Stimulated activated CD8-positive, alpha-beta memory T cell treated with anti-CD3 and anti-CD28 coated beads, Interleukin-4, amount 100 ng/mL, for 24 hours (primary cell): Measurements from ENCODE around the gene PIM3.

Source experiments
- DNase-seq: peaks from one replicate; pipeline ENCODE4 v3.0.0-alpha.2; 2020; ENCODE audit warnings: low read depth

Gene PIM3

DNA sequence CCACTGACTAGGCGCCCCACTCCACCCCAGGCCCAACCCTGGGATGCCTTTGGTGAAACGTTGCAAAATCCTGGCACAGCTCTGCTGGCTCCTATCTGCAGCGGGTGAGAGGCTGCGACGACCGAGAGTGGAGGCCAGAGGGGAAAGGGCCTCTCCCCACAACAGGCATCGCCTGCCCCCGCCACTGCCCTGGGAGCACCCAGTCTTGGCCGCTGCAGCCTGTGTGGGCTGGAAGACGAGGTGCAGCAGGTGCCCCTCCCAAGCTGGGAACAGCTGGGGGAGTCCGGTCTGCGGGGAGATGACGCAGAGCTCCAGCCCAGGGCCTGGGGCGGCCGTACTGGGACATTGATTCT is 4.2 kb upstream of the PIM3 start:
- no peak for DNase-seq

DNA sequence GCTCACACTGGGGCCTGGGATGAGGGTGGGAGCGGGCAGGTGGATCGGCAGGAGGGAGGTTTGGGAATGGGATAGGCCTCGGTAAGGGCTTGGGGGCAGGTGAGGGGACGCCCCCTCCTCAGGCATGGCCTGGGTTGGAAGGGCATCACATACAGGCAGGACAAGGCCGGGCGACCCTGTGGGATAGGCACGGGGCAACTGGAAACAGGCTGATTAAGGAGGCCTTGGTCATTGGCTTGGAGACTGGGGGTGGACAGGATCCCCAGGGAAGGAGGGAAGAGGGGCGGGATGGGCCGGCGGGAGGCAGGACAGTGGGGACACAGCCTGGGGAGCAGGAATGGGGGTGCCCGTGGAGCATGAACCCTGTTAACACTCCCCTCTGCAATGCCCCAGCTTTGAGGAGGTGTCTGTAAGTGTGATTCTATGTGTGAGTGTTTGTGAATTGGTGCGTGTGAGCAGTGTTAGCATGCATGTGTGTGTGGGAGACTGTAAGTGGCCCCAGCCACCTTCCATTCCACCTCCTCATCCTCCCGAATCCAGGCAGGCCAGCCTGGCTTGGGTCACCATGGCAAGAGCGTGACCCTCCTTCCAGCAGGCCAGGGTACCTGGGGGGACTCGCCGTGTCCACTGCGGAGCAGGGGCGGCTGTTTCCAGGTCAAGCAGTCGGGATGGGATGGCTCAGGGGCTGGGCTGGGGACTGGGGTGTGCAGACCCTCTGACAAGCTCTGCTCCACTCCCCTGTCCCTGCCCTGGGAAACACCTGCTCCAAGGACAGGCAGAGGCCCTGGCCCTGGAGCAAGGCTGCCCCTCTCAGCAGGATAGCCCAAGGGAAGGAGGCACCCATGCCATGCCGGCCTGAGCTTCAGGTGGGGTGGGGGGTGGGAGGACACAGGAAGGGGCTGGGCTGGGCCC is 3.4 kb upstream of the PIM3 start:
- no peak for DNase-seq

DNA sequence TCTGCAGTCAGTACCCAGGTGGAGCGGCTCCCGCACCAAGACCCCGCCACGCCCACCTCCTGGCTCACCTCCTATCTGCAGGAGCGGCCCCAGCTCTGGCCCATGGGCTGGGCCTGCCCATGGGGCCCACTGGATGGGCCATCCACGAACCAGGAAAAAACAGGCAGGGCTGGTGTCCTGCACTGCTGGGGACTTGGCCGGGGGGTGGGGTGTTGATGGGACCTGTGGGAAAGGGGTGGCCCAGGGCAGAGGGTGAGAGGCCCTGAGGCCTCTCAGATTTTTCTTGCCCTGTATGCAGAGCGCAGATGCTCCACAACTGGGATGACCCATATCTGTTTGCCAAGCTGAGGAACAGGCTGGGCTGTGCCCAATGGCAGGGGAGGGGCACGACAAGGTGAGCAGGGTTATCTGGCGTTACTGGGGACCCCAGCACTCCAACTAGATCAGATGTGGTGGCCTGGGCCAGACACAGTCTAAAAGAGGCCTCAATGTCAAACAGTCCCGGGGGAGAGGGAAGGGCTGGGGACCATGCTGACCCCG is 2.7 kb upstream of the PIM3 start:
- DNase-seq: no peak

DNA sequence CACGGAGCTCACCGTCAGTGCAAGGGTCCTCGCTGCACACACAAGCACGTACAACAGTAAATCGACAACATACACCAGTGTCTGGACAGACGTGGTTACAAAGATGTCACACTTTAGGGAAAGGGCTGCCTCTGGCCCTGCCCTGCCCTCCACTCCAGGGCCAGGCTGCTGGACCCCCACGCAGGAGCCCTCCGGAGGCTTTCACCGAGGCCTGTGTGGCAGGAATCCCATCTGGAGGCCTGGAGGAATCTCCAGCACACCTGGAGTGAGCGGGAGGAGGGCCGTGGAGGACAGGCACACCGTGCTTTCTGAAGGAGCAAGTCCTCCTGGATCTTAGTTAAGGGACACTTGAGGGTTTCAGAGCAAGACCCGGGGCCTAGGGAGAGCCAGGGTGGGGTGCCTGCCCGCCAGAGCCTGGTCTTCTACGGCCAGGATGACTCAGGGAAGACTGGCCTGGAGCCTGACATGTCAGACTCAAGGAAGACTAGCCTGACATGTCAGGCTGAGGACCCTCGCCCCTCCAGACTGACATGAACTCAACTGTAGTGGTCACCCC is 2.1 kb upstream of the PIM3 start:
- DNase-seq: no peak

DNA sequence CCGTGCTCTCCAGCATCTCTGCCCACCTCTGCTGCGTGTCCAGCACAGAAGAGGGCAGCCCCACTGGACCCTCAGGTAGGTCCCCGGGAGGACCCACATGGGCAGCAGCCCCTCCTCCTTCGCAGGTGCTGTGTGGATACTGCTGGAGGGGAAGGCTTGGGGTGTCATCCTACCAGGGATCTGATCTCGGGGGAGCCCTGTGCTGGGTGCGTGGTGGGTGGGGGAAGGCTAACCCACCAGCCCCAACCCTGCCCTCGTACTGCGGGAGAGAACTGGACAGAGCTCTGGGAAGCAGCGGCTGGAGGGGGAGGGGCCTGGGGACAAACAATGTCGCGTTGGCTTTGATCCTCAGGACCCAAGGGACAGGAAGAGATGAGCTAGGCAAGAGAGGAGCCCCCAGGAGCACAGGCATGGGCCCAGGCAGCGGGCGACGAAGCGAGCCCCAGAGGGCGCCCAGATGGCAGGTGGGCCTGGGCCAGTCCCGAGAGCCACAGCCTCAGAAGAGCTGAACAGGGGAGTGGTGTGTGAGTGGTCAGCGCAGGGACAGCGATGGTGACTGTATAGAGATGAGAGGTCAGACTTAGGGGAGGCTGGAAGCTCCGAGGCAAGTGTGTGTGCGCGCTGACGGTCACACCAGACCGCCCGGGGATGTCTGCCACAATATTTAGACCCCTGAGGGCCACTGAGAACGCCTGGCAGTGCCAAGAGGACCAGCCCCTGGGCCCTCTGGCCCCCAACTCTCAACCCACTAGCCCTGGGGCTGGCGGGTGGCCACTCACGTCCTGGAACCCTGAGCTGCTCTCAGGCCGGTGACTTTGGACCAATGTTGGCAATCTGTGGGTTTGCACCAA is 1.4 kb upstream of the PIM3 start:
- DNase-seq: no peak

DNA sequence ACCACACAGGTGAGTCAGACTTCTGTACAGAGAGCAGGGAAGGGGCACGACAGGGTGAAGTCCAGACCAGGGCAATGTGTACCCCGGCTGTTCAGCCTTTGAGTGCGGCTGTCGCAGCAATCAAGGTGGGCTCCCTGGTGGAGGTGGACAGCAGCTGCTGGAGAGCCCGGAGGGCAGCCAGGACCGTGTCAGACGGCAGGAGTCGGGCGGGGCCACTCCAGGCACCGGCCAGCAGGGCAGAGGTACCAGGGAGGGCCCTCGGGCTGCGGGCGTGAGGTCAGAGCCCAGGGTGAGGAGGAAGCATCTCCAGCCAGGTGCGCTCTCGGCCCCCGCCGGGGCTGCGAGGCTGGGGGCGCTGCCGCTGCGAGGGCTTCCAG is 802 bp upstream of the PIM3 start:
- DNase-seq: no peak

DNA sequence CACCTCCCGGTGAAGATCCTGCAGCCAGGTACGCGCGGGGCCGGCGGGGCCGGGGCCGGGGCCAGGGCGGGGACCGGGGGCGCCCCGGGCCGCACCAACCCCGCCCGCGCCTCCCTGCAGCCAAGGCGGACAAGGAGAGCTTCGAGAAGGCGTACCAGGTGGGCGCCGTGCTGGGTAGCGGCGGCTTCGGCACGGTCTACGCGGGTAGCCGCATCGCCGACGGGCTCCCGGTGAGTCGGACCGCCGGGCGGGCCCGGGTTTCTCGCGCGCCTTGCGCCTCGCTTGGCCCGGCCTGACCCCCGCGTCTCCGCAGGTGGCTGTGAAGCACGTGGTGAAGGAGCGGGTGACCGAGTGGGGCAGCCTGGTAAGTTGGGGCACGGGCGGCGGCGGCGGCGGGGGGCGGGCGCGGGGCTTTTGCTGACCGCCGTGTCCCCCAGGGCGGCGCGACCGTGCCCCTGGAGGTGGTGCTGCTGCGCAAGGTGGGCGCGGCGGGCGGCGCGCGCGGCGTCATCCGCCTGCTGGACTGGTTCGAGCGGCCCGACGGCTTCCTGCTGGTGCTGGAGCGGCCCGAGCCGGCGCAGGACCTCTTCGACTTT is 531 bp downstream of the PIM3 start:
- DNase-seq: no peak

DNA sequence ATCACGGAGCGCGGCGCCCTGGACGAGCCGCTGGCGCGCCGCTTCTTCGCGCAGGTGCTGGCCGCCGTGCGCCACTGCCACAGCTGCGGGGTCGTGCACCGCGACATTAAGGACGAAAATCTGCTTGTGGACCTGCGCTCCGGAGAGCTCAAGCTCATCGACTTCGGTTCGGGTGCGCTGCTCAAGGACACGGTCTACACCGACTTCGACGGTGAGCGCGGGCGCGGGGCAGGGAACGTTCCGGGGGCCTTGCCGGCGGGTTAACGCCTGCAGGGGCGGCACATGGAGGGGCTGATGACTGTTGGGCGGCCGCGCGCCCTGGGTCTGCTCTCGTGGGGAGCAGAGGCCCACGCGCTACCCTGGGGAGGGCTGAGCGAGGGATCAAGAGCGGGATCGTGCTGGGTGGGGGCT is 1.0 kb downstream of the PIM3 start:
- DNase-seq: no peak

DNA sequence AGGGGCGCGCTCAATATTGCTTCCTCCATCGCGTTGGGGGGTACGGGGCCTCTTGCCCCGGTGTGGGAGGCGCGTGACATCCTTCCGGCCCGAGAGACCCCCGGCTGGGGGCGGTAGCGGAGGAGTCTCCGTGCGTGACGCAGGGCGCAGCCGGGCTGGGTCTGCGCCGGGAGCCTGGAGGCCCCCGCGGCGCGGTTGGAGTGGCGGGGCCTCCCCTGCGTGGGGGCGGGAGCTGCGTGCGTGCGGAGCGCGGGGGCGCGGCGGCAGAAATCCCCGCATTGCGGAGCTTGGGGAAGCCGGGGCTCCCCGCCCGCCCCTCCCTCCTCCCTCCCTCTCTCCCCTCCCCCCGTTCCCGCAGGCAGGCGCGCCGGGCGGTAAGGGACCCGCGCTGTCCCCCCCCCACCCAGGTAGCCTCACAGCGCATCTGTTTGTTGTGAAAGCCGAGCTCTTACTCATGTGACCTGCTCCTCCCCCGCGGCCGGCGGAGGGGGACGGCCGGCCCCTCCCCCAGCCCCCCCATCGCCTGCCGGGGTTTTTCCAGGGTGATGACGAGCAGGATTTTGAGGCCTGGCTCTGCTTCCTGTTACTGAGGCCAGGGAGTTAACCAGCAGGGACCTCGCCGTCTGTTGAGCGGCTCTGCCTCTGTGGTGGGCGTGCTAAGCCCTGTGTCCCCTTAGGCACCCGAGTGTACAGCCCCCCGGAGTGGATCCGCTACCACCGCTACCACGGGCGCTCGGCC is 1.6 kb downstream of the PIM3 start:
- peak; percentile 82 for DNase-seq

DNA sequence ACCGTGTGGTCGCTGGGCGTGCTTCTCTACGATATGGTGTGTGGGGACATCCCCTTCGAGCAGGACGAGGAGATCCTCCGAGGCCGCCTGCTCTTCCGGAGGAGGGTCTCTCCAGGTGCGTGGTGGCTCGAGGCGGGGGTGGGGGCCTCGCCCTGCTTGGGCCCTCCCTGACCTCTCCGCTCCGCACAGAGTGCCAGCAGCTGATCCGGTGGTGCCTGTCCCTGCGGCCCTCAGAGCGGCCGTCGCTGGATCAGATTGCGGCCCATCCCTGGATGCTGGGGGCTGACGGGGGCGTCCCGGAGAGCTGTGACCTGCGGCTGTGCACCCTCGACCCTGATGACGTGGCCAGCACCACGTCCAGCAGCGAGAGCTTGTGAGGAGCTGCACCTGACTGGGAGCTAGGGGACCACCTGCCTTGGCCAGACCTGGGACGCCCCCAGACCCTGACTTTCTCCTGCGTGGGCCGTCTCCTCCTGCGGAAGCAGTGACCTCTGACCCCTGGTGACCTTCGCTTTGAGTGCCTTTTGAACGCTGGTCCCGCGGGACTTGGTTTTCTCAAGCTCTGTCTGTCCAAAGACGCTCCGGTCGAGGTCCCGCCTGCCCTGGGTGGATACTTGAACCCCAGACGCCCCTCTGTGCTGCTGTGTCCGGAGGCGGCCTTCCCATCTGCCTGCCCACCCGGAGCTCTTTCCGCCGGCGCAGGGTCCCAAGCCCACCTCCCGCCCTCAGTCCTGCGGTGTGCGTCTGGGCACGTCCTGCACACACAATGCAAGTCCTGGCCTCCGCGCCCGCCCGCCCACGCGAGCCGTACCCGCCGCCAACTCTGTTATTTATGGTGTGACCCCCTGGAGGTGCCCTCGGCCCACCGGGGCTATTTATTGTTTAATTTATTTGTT is 2.4 kb downstream of the PIM3 start:
- no peak for DNase-seq

DNA sequence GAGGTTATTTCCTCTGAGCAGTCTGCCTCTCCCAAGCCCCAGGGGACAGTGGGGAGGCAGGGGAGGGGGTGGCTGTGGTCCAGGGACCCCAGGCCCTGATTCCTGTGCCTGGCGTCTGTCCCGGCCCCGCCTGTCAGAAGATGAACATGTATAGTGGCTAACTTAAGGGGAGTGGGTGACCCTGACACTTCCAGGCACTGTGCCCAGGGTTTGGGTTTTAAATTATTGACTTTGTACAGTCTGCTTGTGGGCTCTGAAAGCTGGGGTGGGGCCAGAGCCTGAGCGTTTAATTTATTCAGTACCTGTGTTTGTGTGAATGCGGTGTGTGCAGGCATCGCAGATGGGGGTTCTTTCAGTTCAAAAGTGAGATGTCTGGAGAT is 3.1 kb downstream of the PIM3 start:
- no peak for DNase-seq

DNA sequence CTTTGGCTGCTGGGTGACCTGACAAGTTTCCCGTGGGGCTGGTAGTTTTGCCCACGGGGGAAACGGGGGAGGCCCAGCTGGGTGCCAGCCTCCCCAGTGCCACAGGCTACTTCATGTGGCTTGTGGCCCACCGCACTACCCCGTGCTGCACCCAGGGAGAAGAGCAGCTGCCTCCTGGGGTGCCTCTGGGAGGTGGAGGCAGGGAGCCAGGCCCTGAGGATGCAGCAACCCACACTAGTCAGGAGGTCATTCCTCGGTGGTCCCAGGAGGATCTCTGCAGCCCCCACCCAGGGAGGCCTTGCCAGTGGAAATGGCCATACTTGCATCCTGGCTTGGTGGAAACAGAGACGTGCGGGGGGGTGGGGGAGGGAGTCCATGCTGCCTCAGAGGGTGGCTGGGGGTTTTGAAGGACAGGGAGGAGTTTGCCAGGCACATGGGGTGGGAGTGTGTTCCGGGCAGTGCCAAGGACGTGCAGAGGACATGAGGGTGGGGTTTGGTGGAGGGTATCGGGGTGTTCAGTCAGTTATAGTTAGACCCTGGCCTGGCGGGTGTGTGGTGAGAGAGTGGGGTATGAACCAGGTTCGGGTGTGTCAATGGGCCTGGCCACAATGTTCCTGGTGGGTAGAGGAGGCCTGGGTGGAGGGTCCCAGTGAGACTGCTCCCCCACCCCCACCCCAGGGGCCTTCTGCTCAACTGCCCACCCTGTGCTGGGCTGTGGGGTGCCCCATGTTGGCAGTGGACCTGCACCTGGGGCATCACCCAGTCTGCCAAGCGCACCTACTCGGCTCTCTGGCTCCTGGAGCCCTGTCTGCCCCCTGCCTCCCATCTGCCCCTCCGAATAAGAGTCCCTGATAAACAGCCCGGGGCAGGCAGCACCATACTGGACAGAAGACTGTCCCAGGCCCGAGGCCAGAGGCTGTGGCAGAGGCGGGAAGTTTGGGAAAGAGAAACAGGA is 3.8 kb downstream of the PIM3 start:
- no peak for DNase-seq

DNA sequence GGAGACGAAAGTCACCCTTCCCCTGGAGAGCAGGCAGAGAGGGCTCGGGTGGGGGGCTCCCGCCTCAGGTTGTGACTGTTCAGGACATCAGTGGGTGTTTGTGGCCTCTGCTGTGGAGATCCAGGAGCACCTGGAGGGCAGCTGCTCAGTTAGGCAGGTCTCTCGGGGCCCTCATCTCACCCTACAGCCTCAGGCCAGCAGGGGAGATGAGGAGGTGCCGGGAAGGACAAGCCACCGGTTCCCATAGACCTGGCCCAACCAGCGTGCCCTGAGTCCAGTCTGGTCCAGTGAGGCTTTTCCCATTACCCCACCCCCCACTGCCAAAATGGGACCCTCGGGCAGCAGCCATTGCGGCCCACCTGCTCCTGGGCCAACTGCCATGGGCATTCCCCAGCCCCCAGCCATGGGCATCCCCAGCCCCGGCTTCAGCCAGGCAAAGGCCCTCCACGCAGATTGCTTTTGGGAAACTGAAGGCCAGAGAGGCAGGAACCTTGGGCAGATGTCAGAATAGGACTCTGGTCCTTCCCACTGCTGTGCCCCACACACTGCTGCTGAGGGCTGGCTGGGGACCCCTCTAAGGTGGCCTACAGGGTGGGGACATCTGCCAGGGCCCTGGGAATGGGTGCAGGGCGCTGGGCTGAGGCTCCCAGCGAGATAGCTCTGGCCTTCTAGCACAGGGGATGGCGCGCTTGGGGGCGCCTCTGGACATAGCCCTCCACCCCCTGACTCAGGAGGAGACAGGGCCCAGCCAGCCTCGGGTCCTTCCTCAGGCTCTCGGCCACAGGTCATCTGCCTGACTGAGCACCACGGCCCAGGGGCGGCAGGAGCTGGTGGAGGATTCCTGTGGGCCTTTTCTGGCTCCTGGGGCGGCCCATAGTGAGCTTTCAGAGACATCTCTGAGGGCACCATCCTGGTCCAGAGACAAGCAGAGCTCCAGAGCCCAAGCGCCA is 4.8 kb downstream of the PIM3 start:
- DNase-seq: no peak

DNA sequence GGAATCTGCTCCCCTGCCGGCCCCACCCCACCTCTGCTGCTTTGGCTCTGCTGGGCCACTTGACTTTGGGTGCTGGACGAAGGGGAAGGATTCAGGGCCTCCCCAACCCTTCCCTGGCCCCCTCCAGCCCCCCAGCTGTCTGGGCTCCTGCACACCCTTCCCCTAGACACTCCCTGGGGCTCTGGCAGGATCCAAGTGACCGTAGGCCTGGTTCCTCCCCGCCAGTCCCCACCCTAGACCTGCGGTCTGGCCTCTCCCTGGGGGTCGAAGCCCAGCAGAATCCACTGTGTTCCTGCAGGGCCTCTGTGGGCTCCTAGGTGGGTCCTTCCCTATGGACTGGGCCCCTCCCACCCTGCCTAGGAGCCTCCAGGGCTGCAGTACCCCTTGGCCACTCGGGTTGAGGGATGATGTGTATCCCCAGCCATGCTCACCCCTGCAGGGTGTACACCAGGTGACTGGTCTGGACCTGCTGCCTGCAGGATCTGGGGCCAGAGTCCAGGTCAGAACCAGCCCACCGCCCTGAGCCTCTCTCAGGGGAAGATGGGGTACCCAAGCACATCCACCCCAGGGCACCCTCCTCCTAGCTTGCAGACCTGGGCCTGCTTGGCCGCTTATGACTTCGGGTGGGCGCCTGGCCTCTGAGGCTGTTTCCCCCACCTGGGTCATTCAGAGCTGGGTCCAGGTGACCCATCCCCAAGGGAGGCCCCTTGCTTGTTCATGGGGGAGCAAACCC is 5.6 kb downstream of the PIM3 start:
- no peak for DNase-seq

DNA sequence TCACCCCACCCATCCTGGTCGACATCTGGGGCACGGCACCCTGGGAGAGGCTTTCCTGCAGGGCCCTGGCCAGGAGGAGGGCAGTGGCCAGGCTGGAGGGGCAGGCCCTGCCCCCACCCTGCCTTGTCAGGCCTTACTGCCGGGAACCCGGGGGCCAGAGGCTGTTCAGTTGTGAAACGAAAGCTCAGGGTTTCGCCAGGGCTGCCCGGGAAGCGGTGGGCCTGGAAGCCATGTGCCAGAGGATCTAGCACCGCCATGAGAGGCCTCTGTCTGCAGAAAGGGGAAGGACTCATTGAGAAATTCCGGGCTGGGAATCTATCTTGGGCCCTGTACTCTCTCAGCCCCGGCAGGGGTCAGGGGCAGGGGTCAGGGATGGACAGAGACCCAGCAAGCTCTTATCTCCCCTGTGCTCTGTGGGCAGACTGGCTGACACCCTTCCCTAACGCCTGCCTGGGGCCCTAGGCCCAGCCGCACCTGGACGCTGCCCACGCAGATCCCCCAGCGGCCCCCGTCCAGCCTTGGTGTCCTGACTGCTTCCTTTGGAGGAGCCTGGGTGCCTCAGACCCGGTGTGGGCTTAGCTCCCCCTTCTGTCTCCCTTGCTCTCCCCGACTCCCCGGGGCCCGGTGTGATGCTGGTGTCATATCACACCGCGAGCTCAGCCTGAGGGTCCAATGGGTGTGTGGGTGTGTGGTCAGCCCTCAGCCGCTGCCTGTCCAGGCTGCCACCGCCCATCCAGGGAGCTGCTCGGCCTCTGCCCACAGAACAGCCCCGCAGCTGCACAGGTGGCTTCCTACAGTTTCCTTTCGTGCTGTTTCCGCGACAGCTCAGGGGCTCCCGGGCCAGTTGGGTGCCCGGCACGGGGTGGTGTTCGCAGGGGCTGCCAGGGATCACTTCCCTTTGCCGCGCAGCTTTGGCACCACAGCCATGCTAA is 6.5 kb downstream of the PIM3 start:
- DNase-seq: no peak

DNA sequence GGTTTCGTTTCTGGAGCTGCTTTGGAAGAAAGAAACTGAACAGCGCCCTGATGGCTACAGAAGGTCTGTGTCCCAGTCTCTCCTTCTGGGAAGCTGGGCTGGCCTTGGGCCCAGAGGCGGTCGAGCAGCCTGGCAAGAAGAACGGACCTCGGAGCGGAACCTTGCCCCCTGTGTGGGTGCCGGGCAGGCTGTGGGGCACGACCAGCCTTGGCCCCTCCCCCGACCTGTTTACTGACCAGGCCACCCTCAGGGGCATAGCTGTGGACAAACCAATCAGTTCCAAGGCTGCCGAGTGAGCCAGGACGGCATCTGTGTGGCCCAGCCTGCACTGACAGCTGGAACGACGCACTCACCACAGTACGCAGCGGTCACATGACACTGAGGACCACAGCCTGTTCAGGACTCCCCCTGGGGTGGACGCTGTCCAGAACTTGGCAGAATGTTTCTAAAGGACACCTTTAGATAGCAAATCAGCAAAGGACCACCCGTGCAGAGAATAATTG is 7.2 kb downstream of the PIM3 start:
- no peak for DNase-seq
